ENCODE measurements around the gene CHN1.

The CHN1 gene

DNA sequence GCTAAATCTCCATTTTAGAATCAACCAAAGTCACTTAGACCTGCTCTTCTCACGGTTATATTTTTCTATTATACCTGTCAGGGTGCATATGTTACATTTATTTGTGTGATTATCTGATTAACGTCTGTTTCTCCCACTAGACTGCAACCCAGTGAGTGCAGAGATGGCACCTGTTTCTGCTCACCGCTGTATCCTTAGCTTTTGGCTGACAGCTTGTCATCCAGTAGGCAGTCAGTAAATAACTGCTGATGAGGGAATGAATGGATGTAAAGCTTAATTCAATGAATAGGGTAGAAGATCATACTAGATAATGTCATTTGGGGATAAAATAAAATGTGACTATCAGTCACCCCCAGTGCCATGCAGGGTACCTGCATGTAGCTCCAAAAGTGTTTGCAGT is 234.0 kb downstream of the CHN1 start:
- Histone ChIP-seq H3K27me3 (ENCODE audit: control insufficient read depth in 5 of 5, insufficient read depth in 4 of 5, low read length in 5 of 5) (no peaks in the 10 kb centered on the region), H3K36me3 (ENCODE audit: control insufficient read depth in 5 of 5, insufficient read depth in 5 of 5, low read length in 5 of 5) (no peaks in the 10 kb centered on the region), H3K27ac (ENCODE audit: low read depth, low read length) (no peak overlapping the region)

DNA sequence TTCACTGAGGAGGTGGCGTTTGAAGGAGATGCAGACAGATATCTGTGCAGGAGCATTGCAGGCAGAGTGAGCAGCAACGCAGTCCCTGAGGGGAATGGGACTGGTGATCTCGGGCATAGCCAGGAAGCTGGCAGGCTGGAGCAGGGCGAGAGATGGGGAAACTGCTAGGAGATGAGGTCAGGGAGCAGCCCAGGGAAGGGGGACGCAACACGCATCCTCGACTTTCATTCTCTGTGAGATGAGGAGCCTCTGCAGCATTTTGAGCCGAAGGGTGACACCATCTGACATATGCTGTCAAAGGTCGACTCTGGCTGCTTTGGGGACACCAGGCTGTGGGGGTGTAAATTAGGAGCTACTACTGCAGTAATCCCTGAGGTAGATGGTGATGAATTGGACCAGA is 236.6 kb downstream of the CHN1 start:
- H3K4me3 ChIP-seq (ENCODE audit: low read depth in 1 of 5, low read length in 5 of 5), result no peak overlapping the region
- H3K36me3 ChIP-seq (ENCODE audit: control insufficient read depth in 5 of 5, insufficient read depth in 5 of 5, low read length in 5 of 5), result no peaks in the 10 kb centered on the region
- H3K9ac ChIP-seq (ENCODE audit: low read length in 5 of 5), result no peak overlapping the region
- no peaks in the 10 kb centered on the region for H3K27me3 ChIP-seq (ENCODE audit: control insufficient read depth in 5 of 5, insufficient read depth in 4 of 5, low read length in 5 of 5)
- H3K4me1 ChIP-seq (ENCODE audit: control insufficient read depth in 5 of 5, insufficient read depth in 5 of 5, low read length in 5 of 5), result peaks cover 2 to 11% (median 6%) of the 10 kb centered on the region in 5 donors
- H3K27ac ChIP-seq (ENCODE audit: low read depth, low read length), result no peak overlapping the region
- no peaks in the 10 kb centered on the region for H3K9me3 ChIP-seq (ENCODE audit: control insufficient read depth in 5 of 5, low read length in 5 of 5)

More for the DNA sequence above, 234.0 kb downstream of the CHN1 start:
- no peak overlapping the region for H3K4me3 ChIP-seq (ENCODE audit: low read depth in 1 of 5, low read length in 5 of 5)
- H3K9ac ChIP-seq (ENCODE audit: low read length in 5 of 5), result no peak overlapping the region
- peaks cover 2 to 11% (median 6%) of the 10 kb centered on the region in 5 donors for H3K4me1 ChIP-seq (ENCODE audit: control insufficient read depth in 5 of 5, insufficient read depth in 5 of 5, low read length in 5 of 5)
- H3K9me3 ChIP-seq (ENCODE audit: control insufficient read depth in 5 of 5, low read length in 5 of 5), result no peaks in the 10 kb centered on the region

DNA sequence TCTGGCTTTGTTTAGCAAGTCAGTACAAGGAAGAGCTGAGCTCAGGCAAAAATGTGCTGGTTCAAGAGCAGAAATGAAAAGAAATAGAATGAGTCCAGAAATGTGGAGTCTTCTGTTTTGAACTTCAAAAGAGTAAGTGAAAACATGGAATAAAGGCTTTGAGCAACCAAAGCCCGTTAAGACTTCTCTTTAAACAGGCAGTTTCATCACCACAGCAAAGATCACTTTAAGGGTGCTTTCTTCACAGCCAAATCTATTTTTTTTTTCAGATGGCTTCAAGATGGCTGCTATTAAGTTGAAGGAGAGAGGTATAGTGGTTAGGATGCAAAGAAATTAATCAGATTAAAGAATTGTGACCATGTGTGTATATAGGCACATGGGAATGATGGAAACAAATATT is 238.9 kb downstream of the CHN1 start:
- H3K4me1 ChIP-seq (ENCODE audit: control insufficient read depth in 5 of 5, insufficient read depth in 5 of 5, low read length in 5 of 5), result no peaks in the 10 kb centered on the region
- H3K9ac ChIP-seq (ENCODE audit: low read length in 5 of 5), result no peak overlapping the region
- no peaks in the 10 kb centered on the region for H3K36me3 ChIP-seq (ENCODE audit: control insufficient read depth in 5 of 5, insufficient read depth in 5 of 5, low read length in 5 of 5)
- peaks cover 0 to 3% (median 0%) of the 10 kb centered on the region in 5 donors for H3K27me3 ChIP-seq (ENCODE audit: control insufficient read depth in 5 of 5, insufficient read depth in 4 of 5, low read length in 5 of 5)
- H3K9me3 ChIP-seq (ENCODE audit: control insufficient read depth in 5 of 5, low read length in 5 of 5), result no peaks in the 10 kb centered on the region
- no peak overlapping the region for H3K4me3 ChIP-seq (ENCODE audit: low read depth in 1 of 5, low read length in 5 of 5)
- H3K27ac ChIP-seq (ENCODE audit: low read depth, low read length), result no peak overlapping the region

DNA sequence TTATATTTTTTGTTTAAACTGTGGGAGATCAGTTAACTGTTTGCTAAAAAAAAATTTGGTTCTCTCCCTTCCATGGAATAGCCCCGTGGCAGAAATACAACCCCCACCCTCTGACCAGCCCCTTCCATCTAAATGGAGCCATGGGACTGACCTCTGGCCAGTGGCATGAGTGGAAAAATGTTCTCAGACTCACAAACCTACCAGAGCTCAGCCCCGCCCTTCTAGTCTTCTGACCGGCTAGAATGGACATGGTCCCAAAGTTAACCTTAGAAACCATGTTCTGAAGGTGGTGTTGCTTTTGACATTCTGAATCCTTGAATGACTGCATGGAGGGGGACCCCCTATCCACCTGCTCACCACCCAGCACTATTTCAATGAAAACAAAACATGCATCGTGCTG is 239.6 kb downstream of the CHN1 start:
- Histone ChIP-seq H3K36me3 (ENCODE audit: control insufficient read depth in 5 of 5, insufficient read depth in 5 of 5, low read length in 5 of 5) (no peaks in the 10 kb centered on the region), H3K4me3 (ENCODE audit: low read depth in 1 of 5, low read length in 5 of 5) (no peak overlapping the region), H3K4me1 (ENCODE audit: control insufficient read depth in 5 of 5, insufficient read depth in 5 of 5, low read length in 5 of 5) (no peaks in the 10 kb centered on the region), H3K9ac (ENCODE audit: low read length in 5 of 5) (no peak overlapping the region), H3K27me3 (ENCODE audit: control insufficient read depth in 5 of 5, insufficient read depth in 4 of 5, low read length in 5 of 5) (peaks cover 0 to 3% (median 0%) of the 10 kb centered on the region in 5 donors), H3K27ac (ENCODE audit: low read depth, low read length) (no peak overlapping the region), H3K9me3 (ENCODE audit: control insufficient read depth in 5 of 5, low read length in 5 of 5) (no peaks in the 10 kb centered on the region)

DNA sequence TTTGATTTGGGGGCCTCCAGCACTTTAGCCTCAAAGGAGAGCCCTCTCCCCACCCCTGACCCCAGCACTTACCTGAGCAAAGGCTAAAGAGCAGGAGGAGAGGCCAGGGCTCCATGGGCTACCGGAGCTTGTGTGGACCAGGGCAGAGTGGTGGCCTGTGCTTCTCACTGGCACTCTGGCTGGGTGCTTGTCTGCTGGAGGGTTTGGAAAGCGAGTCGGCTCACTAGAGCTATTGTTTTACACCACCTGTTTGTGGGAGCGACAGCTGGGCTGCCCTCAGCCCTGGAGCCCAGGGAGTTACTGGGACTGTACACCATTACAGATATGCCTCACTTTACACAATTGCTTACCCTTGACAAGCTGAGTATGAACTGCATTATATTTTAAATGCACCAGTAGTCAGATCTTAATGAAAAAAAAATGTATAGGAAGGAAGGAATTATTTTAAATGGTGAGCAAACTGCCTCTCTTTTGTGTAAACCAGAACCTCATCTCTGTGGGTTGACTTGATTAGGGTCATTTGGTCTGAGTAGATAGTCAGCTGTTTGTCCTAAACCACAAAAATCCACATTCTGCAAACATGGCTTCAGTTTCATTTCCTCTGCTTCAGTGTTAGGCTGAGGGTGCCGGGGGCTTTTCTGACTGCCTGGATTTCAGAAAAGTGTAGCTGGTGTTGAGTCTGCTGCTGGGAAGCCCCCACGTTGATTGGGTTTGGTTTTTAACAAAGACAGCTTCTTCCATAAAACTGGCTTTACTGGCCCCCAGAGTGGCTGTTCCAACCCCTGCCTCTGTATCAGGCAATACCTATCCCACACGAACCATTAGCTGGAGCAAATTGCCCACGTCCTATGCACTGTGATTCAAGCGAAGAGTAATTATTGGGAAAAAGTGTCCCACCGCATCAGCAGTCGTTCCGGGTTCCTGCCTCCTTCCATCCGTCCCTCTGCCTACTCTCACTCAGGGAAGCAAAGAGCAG is 240.6 kb downstream of the CHN1 start, which contains the start of gene CHRNA1:
TSS of gene CHRNA1 (minus strand) at position 193 of the 976 bp plus-strand sequence. CDS start at position 115, 78 bp downstream.
- H3K27ac ChIP-seq (ENCODE audit: low read depth, low read length), result no peak within 1 kb of the TSS
- H3K9me3 ChIP-seq (ENCODE audit: control insufficient read depth in 5 of 5, low read length in 5 of 5), result no peaks in the 10 kb centered on the region
- peaks cover 0 to 3% (median 0%) of the 10 kb centered on the region in 5 donors for H3K27me3 ChIP-seq (ENCODE audit: control insufficient read depth in 5 of 5, insufficient read depth in 4 of 5, low read length in 5 of 5)
- no peaks in the 10 kb centered on the region for H3K4me1 ChIP-seq (ENCODE audit: control insufficient read depth in 5 of 5, insufficient read depth in 5 of 5, low read length in 5 of 5)
- no peak within 1 kb of the TSS for H3K4me3 ChIP-seq (ENCODE audit: low read depth in 1 of 5, low read length in 5 of 5)
- no peak within 1 kb of the TSS for H3K9ac ChIP-seq (ENCODE audit: low read length in 5 of 5)
- H3K36me3 ChIP-seq (ENCODE audit: control insufficient read depth in 5 of 5, insufficient read depth in 5 of 5, low read length in 5 of 5), result no peaks in the 10 kb centered on the region

DNA sequence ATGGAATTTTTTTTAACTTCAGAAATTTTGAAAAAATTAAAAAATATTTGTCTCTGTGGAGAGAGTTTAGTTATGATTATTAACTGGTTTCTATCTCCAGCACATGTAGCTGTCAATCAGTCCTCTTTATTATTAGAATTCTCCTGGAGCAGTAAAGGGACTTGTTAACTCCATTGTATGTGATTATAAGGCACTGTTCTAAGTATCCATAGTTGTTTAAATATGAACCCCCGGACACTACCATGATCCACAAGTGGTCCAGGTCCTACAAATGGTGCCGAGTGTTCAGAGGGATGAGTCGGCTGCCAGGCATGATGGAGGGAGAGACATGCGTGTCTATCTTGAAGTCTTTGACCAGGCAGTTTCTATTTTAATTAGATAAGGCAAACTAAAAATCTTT is 241.4 kb downstream of the CHN1 start:
- H3K4me3 ChIP-seq (ENCODE audit: low read depth in 1 of 5, low read length in 5 of 5), result no peak overlapping the region
- H3K27ac ChIP-seq (ENCODE audit: low read depth, low read length), result no peak overlapping the region

DNA sequence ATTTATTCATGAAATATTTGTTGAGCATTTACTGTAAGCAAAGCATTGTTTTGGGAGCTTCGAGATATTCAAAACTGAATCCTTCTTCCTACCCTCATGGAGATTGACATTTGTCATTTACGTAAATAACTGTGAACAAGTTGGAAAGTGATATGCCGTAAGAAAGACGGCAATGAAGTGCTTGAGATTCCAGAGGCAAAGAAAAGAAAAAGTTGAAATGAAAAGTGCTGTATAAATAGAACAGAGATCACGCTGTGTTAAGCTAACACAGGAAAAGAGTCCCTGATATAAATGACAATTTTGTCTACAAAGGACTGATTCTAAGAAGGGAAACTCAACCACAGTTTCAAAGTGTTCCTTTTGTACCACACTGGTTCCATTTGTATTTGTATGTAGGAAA is 242.7 kb downstream of the CHN1 start:
- Histone ChIP-seq H3K4me3 (ENCODE audit: low read depth in 1 of 5, low read length in 5 of 5) (no peak overlapping the region), H3K27me3 (ENCODE audit: control insufficient read depth in 5 of 5, insufficient read depth in 4 of 5, low read length in 5 of 5) (peaks cover 0 to 5% (median 0%) of the 10 kb centered on the region in 5 donors), H3K27ac (ENCODE audit: low read depth, low read length) (no peak overlapping the region), H3K36me3 (ENCODE audit: control insufficient read depth in 5 of 5, insufficient read depth in 5 of 5, low read length in 5 of 5) (no peaks in the 10 kb centered on the region), H3K9me3 (ENCODE audit: control insufficient read depth in 5 of 5, low read length in 5 of 5) (no peaks in the 10 kb centered on the region), H3K9ac (ENCODE audit: low read length in 5 of 5) (no peak overlapping the region), H3K4me1 (ENCODE audit: control insufficient read depth in 5 of 5, insufficient read depth in 5 of 5, low read length in 5 of 5) (no peaks in the 10 kb centered on the region)

More for the DNA sequence above, 241.4 kb downstream of the CHN1 start:
- H3K4me1 ChIP-seq (ENCODE audit: control insufficient read depth in 5 of 5, insufficient read depth in 5 of 5, low read length in 5 of 5), result no peaks in the 10 kb centered on the region
- H3K36me3 ChIP-seq (ENCODE audit: control insufficient read depth in 5 of 5, insufficient read depth in 5 of 5, low read length in 5 of 5), result no peaks in the 10 kb centered on the region
- peaks cover 0 to 5% (median 0%) of the 10 kb centered on the region in 5 donors for H3K27me3 ChIP-seq (ENCODE audit: control insufficient read depth in 5 of 5, insufficient read depth in 4 of 5, low read length in 5 of 5)
- no peaks in the 10 kb centered on the region for H3K9me3 ChIP-seq (ENCODE audit: control insufficient read depth in 5 of 5, low read length in 5 of 5)
- no peak overlapping the region for H3K9ac ChIP-seq (ENCODE audit: low read length in 5 of 5)

DNA sequence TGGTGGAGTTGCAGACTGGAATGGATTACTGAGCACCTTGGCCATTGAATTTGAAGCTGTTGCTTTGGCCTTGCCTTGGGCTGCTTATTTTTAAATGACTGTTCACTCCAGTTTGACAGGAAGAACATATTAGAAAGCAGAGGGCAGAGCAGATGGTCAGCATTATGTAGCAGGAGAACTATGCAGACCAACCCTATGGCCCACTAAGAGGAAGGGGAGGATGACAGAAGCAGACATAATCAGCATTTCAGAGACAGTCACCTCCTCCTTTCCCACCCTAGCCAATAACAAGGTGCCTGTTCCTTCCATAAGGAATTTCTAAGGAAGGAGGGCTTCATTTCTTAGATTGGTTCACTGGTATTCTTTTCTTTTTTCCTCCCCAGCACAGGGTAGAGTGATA is 243.3 kb downstream of the CHN1 start:
- Histone ChIP-seq H3K9ac (ENCODE audit: low read length in 5 of 5) (no peak overlapping the region), H3K27ac (ENCODE audit: low read depth, low read length) (no peak overlapping the region), H3K9me3 (ENCODE audit: control insufficient read depth in 5 of 5, low read length in 5 of 5) (no peaks in the 10 kb centered on the region), H3K4me3 (ENCODE audit: low read depth in 1 of 5, low read length in 5 of 5) (no peak overlapping the region), H3K36me3 (ENCODE audit: control insufficient read depth in 5 of 5, insufficient read depth in 5 of 5, low read length in 5 of 5) (no peaks in the 10 kb centered on the region), H3K4me1 (ENCODE audit: control insufficient read depth in 5 of 5, insufficient read depth in 5 of 5, low read length in 5 of 5) (no peaks in the 10 kb centered on the region), H3K27me3 (ENCODE audit: control insufficient read depth in 5 of 5, insufficient read depth in 4 of 5, low read length in 5 of 5) (peaks cover 0 to 5% (median 0%) of the 10 kb centered on the region in 5 donors)

DNA sequence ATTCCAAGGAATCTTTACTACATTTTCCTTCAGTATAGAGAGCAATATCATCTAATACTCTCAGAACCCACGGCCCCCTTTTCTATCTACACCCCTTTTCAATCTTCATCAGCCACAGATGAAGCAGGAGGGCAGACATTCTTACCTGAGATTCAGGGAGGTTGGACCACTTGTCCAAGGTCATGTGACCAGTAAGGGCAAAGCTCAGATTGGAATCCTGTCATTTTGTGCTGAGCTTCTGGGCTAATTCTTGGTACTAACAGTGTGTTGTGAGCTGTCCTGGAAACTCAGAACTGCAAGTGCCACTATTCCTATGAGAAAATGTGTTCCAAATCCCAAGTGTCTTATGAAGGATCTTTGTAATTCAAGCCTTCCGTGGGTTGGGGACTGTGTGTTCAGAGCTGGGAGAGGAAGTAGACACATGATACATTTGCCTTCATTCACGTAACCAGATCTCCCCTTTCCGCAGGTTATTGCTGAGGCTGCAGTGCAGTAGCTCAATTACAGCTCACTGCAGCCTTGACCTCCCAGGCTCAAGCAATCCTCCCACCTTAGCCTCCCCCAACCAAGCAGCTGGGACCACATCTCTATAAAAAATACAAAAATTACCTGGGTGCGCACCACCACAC is 244.2 kb downstream of the CHN1 start:
- Histone ChIP-seq H3K4me1 (ENCODE audit: control insufficient read depth in 5 of 5, insufficient read depth in 5 of 5, low read length in 5 of 5) (no peaks in the 10 kb centered on the region), H3K27me3 (ENCODE audit: control insufficient read depth in 5 of 5, insufficient read depth in 4 of 5, low read length in 5 of 5) (peaks cover 0 to 5% (median 0%) of the 10 kb centered on the region in 5 donors), H3K4me3 (ENCODE audit: low read depth in 1 of 5, low read length in 5 of 5) (no peak overlapping the region), H3K27ac (ENCODE audit: low read depth, low read length) (no peak overlapping the region), H3K9ac (ENCODE audit: low read length in 5 of 5) (no peak overlapping the region), H3K9me3 (ENCODE audit: control insufficient read depth in 5 of 5, low read length in 5 of 5) (no peaks in the 10 kb centered on the region), H3K36me3 (ENCODE audit: control insufficient read depth in 5 of 5, insufficient read depth in 5 of 5, low read length in 5 of 5) (no peaks in the 10 kb centered on the region)
